ENCODE measurements around the gene GMDS.
"Not testable (repeated sequence)": the region's sequence is repeated elsewhere in the genome, so short reads cannot be mapped to it uniquely, and the experiment has no call there.

The GMDS gene

DNA sequence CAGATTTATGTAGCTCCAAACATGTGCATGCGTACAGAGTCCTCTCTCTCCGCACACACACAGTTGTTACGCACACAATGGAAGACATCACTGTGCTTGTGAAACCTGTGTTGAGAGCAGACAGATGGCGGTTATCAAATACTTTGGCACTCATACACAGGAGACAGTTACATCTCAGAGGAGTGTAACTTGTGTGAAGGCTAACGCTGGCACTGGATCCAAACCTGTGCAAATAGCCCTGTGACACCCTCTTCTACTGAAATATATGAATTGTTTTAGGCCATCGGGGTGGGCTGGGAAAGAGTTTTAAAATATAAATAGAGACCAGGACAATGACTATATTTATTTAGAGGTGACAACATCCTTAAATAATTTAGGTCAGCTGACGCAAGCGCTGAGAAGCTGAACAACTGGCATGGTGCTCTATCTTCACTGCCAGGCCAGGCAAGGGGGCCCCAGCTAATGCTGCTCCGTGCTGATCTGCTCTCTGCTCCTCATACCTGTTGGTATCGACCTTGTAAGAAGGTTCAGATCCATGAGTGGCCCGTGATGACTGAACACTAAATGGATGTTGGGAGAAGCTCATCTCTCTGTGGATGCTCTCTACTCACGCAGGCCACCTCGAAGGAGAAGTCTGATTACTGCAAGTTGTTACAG is 566.2 kb downstream of the GMDS start:
- DNase-seq (ENCODE audit: low read depth, low spot score): no peak
- no peaks in the 10 kb centered on the region for H3K4me1 ChIP-seq (ENCODE audit: control insufficient read depth, insufficient read depth, low read length)
- H3K9me3 ChIP-seq (ENCODE audit: control insufficient read depth, insufficient read depth, low read length): no peaks in the 10 kb centered on the region
- H3K4me3 ChIP-seq (ENCODE audit: low read length): no peak overlapping the region
- no peak overlapping the region for H3K27ac ChIP-seq (ENCODE audit: low read length)
- H3K27me3 ChIP-seq (ENCODE audit: control insufficient read depth, insufficient read depth, low read length): no peaks in the 10 kb centered on the region
- WGBS (ENCODE audit: insufficient coverage, insufficient read length): no CpG with 5 or more reads among the region's 13 CpGs
- H3K36me3 ChIP-seq (ENCODE audit: control insufficient read depth, insufficient read depth, low read length): no peaks in the 10 kb centered on the region

GRCh38 chr6:1678201-1678600 is 567.2 kb downstream of the GMDS start:
- no peak for DNase-seq (ENCODE audit: low read depth, low spot score)
- no CpG with 5 or more reads among the region's 3 CpGs for WGBS (ENCODE audit: insufficient coverage, insufficient read length)

DNA sequence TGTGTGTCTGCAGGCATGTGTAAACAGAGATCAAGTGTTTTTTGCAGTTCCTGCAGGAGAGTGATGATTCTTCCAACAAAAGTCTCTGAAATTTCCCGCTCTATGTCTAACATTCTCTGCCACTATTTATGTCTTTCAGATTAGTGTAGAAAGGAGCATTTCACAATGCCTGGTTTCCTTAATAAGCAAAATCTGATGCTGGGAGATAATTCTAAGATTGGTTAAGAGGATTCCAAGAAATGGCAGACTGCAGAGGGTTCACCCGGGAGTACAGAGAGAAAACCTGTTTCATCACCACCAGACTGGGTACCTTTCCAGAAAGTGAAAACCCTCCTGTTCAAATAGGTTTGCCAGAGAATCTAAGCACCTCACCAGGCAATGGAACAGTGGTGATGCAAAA is 573.0 kb downstream of the GMDS start:
- Histone ChIP-seq H3K36me3 (ENCODE audit: control insufficient read depth, insufficient read depth, low read length) (no peaks in the 10 kb centered on the region), H3K4me3 (ENCODE audit: low read length) (no peak overlapping the region), H3K27ac (ENCODE audit: low read length) (no peak overlapping the region), H3K9me3 (ENCODE audit: control insufficient read depth, insufficient read depth, low read length) (no peaks in the 10 kb centered on the region), H3K4me1 (ENCODE audit: control insufficient read depth, insufficient read depth, low read length) (no peaks in the 10 kb centered on the region), H3K27me3 (ENCODE audit: control insufficient read depth, insufficient read depth, low read length) (no peaks in the 10 kb centered on the region)
- WGBS (ENCODE audit: insufficient coverage, insufficient read length): no CpG with 5 or more reads among the region's 2 CpGs
- DNase-seq (ENCODE audit: low read depth, low spot score): no peak

More at GRCh38 chr6:1678201-1678600, 567.2 kb downstream of the GMDS start:
- no peaks in the 10 kb centered on the region for H3K27me3 ChIP-seq (ENCODE audit: control insufficient read depth, insufficient read depth, low read length)
- no peak overlapping the region for H3K27ac ChIP-seq (ENCODE audit: low read length)
- H3K36me3 ChIP-seq (ENCODE audit: control insufficient read depth, insufficient read depth, low read length): no peaks in the 10 kb centered on the region
- H3K4me3 ChIP-seq (ENCODE audit: low read length): no peak overlapping the region
- no peaks in the 10 kb centered on the region for H3K4me1 ChIP-seq (ENCODE audit: control insufficient read depth, insufficient read depth, low read length)
- no peaks in the 10 kb centered on the region for H3K9me3 ChIP-seq (ENCODE audit: control insufficient read depth, insufficient read depth, low read length)

DNA sequence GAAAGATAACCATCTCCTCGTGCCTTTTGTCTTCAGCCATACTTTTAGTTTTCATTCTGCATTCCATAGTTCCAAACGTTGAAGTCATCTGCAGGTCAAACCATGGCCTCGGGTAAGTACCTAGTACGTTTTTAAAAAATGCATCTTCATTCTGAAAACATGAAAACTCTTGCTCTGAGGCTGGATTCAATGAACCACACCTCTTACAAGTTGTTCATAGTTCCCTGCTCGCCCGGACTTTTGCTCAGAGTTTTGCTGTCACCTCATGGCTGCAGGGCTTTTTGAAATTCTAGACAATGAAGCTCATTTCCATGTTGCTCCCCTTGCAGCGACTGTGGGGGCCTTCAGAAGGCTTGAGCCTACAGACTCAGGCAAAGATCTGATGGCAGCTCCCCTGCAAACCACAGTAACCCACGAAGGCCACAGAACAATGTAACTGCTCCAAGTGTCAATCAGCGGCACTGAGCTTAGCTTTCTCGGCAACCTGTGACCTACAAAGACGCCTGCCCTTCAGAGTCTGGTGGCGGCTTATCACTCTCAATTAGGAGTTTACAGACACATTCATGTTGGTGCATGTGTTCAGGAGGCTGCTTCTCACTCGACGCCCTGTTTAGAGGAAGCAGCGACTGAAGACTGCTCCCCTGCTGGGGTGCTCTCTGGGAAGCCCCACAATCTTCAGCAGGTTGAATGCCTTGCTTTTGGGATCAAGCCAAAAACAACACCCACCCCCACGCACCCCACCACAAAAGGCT is 574.5 kb downstream of the GMDS start:
- no peak overlapping the region for H3K4me3 ChIP-seq (ENCODE audit: low read length)
- H3K36me3 ChIP-seq (ENCODE audit: control insufficient read depth, insufficient read depth, low read length): no peaks in the 10 kb centered on the region
- no peak overlapping the region for H3K27ac ChIP-seq (ENCODE audit: low read length)
- no peaks in the 10 kb centered on the region for H3K27me3 ChIP-seq (ENCODE audit: control insufficient read depth, insufficient read depth, low read length)
- no peaks in the 10 kb centered on the region for H3K9me3 ChIP-seq (ENCODE audit: control insufficient read depth, insufficient read depth, low read length)
- no peak for DNase-seq (ENCODE audit: low read depth, low spot score)
- H3K4me1 ChIP-seq (ENCODE audit: control insufficient read depth, insufficient read depth, low read length): no peaks in the 10 kb centered on the region
- WGBS (ENCODE audit: insufficient coverage, insufficient read length): no CpG with 5 or more reads among the region's 16 CpGs

DNA sequence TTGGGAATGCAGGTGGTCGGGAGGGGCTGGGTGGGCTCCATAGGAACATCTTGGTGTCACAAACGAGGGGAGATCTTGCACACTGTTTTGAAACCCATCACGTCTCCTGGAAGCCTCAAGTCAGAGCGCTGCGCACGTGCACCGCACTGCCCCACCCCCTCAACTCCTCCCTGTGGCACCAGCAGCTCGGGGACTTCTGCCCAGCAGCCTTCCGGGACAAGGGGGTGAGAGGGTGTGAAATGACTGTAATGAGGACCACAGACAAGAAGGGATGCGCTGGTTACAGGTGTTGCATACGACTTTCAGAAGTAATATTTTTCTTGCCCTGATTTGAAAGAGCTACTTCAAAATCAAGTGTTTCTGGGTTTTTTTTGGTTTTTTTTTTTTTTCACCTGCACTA is 575.4 kb downstream of the GMDS start:
- Histone ChIP-seq H3K9me3 (ENCODE audit: control insufficient read depth, insufficient read depth, low read length) (no peaks in the 10 kb centered on the region), H3K4me3 (ENCODE audit: low read length) (no peak overlapping the region), H3K36me3 (ENCODE audit: control insufficient read depth, insufficient read depth, low read length) (no peaks in the 10 kb centered on the region), H3K27me3 (ENCODE audit: control insufficient read depth, insufficient read depth, low read length) (no peaks in the 10 kb centered on the region), H3K27ac (ENCODE audit: low read length) (no peak overlapping the region), H3K4me1 (ENCODE audit: control insufficient read depth, insufficient read depth, low read length) (no peaks in the 10 kb centered on the region)
- no CpG with 5 or more reads among the region's 11 CpGs for WGBS (ENCODE audit: insufficient coverage, insufficient read length)
- DNase-seq (ENCODE audit: low read depth, low spot score): no peak

DNA sequence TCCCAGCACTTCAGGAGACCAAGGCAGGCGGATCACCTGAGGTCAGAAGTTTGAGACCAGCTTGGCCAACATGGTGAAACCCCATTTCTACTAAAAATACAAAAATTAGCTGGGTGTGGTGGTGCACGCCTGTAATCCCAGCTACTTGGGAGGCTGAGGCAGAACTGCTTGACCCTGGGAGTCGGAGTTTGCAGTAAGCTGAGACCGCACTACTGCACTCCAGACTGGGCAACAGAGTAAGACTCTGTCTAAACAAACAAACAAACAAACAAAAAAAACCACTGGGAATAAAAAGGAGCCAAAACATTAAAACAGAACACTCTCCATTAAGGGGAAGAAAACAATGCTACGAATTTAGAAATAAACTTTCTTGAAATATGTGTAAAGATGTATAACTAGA is 576.9 kb downstream of the GMDS start:
- H3K9me3 ChIP-seq (ENCODE audit: control insufficient read depth, insufficient read depth, low read length); H3K4me3 ChIP-seq (ENCODE audit: low read length); H3K27me3 ChIP-seq (ENCODE audit: control insufficient read depth, insufficient read depth, low read length); H3K4me1 ChIP-seq (ENCODE audit: control insufficient read depth, insufficient read depth, low read length); H3K36me3 ChIP-seq (ENCODE audit: control insufficient read depth, insufficient read depth, low read length); DNase-seq (ENCODE audit: low read depth, low spot score); H3K27ac ChIP-seq (ENCODE audit: low read length): not testable (repeated sequence)
- WGBS (ENCODE audit: insufficient coverage, insufficient read length): no CpG with 5 or more reads among the region's 5 CpGs

GRCh38 chr6:1667805-1668175 is 577.6 kb downstream of the GMDS start:
- H3K4me1 ChIP-seq (ENCODE audit: control insufficient read depth, insufficient read depth, low read length): no peaks in the 10 kb centered on the region
- no peak for DNase-seq (ENCODE audit: low read depth, low spot score)
- WGBS (ENCODE audit: insufficient coverage, insufficient read length): no CpG with 5 or more reads among the region's 4 CpGs

GRCh38 chr6:1667012-1667804 is 578.2 kb downstream of the GMDS start:
- Histone ChIP-seq H3K9me3 (ENCODE audit: control insufficient read depth, insufficient read depth, low read length) (no peaks in the 10 kb centered on the region), H3K36me3 (ENCODE audit: control insufficient read depth, insufficient read depth, low read length) (no peaks in the 10 kb centered on the region), H3K4me1 (ENCODE audit: control insufficient read depth, insufficient read depth, low read length) (no peaks in the 10 kb centered on the region), H3K27me3 (ENCODE audit: control insufficient read depth, insufficient read depth, low read length) (no peaks in the 10 kb centered on the region), H3K27ac (ENCODE audit: low read length) (no peak overlapping the region), H3K4me3 (ENCODE audit: low read length) (no peak overlapping the region)
- no CpG with 5 or more reads among the region's 6 CpGs for WGBS (ENCODE audit: insufficient coverage, insufficient read length)
- no peak for DNase-seq (ENCODE audit: low read depth, low spot score)

More at GRCh38 chr6:1667805-1668175, 577.6 kb downstream of the GMDS start:
- Histone ChIP-seq H3K36me3 (ENCODE audit: control insufficient read depth, insufficient read depth, low read length) (no peaks in the 10 kb centered on the region), H3K27me3 (ENCODE audit: control insufficient read depth, insufficient read depth, low read length) (no peaks in the 10 kb centered on the region), H3K4me3 (ENCODE audit: low read length) (no peak overlapping the region), H3K9me3 (ENCODE audit: control insufficient read depth, insufficient read depth, low read length) (no peaks in the 10 kb centered on the region), H3K27ac (ENCODE audit: low read length) (no peak overlapping the region)

DNA sequence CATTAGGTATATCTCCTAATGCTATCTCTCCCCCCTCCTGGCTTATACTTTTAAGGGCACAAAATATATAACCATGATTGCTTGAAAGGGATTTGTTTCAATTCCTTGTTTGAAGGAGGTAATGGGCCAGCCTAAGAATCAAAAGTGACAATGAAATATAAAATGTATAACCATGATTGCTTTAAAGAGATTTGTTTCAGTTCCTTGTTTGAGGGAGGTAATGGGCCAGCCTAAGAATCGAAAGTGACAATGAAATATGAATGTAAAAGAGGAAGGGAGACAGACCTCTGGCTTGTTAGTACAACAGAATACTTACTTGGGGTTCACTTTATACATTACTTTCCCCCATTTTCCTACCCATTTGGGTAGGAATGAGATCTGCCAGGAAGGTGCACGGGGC is 580.2 kb downstream of the GMDS start:
- H3K4me1 ChIP-seq (ENCODE audit: control insufficient read depth, insufficient read depth, low read length): no peaks in the 10 kb centered on the region
- H3K36me3 ChIP-seq (ENCODE audit: control insufficient read depth, insufficient read depth, low read length): no peaks in the 10 kb centered on the region
- H3K27me3 ChIP-seq (ENCODE audit: control insufficient read depth, insufficient read depth, low read length): no peaks in the 10 kb centered on the region
- no peak overlapping the region for H3K4me3 ChIP-seq (ENCODE audit: low read length)
- DNase-seq (ENCODE audit: low read depth, low spot score): no peak
- no peaks in the 10 kb centered on the region for H3K9me3 ChIP-seq (ENCODE audit: control insufficient read depth, insufficient read depth, low read length)
- WGBS (ENCODE audit: insufficient coverage, insufficient read length): no CpG with 5 or more reads among the region's 2 CpGs
- H3K27ac ChIP-seq (ENCODE audit: low read length): no peak overlapping the region

DNA sequence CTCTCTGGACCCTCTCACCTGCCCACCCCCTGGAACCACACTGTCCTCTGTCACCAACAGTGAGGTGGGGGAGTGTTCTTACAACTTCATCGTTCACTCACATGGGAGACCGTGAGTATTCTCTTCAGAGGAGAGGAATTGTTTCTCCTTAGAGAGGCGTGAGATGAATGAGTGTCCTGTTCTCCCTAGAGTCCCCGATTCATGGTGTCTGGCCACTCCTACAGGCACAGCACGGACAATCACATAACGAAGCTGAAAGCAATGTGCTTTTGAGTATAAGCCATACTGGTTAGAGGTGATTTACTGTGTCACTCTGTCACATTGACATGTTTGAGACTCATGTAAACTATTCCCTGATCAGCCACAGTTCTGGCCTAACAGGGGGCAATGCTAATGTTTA is 581.1 kb downstream of the GMDS start:
- Histone ChIP-seq H3K4me3 (ENCODE audit: low read length) (no peak overlapping the region), H3K36me3 (ENCODE audit: control insufficient read depth, insufficient read depth, low read length) (no peaks in the 10 kb centered on the region), H3K9me3 (ENCODE audit: control insufficient read depth, insufficient read depth, low read length) (no peaks in the 10 kb centered on the region), H3K4me1 (ENCODE audit: control insufficient read depth, insufficient read depth, low read length) (no peaks in the 10 kb centered on the region), H3K27ac (ENCODE audit: low read length) (no peak overlapping the region), H3K27me3 (ENCODE audit: control insufficient read depth, insufficient read depth, low read length) (no peaks in the 10 kb centered on the region)
- no CpG with 5 or more reads among the region's 6 CpGs for WGBS (ENCODE audit: insufficient coverage, insufficient read length)
- no peak for DNase-seq (ENCODE audit: low read depth, low spot score)
